GM10248 (cell line): ENCODE results near the gene FAM47E.

Experiments
- CTCF ChIA-PET: fragments of 300-600 bp; sonication (Branson Sonifier 250); formaldehyde crosslinking; extraction: SDS; loops from one replicate; lab custom pipeline; 2021; ENCODE audit warnings: antibody characterized with exemption; lab: Yijun Ruan, JAX
- POLR2A ChIA-PET: fragments of 350-650 bp; sonication (Branson Sonifier 250); formaldehyde crosslinking; extraction: SDS; loops from one replicate; lab custom pipeline; 2020; ENCODE audit warnings: antibody characterized with exemption; lab: Yijun Ruan, JAX
- DNase-seq: peaks from one replicate; pipeline ENCODE4 v3.0.0; 2012; ENCODE audit errors: extremely low spot score
- TF ChIP-seq, protein P1 (sequence below): IDR thresholded peaks from 2 replicates; pipeline ENCODE4 v1.5.1; 2012; ENCODE audit warnings: mild to moderate bottlenecking, low read depth; ENCODE audit errors: extremely low read depth, missing control alignments, control extremely low read depth

The FAM47E gene

DNA sequence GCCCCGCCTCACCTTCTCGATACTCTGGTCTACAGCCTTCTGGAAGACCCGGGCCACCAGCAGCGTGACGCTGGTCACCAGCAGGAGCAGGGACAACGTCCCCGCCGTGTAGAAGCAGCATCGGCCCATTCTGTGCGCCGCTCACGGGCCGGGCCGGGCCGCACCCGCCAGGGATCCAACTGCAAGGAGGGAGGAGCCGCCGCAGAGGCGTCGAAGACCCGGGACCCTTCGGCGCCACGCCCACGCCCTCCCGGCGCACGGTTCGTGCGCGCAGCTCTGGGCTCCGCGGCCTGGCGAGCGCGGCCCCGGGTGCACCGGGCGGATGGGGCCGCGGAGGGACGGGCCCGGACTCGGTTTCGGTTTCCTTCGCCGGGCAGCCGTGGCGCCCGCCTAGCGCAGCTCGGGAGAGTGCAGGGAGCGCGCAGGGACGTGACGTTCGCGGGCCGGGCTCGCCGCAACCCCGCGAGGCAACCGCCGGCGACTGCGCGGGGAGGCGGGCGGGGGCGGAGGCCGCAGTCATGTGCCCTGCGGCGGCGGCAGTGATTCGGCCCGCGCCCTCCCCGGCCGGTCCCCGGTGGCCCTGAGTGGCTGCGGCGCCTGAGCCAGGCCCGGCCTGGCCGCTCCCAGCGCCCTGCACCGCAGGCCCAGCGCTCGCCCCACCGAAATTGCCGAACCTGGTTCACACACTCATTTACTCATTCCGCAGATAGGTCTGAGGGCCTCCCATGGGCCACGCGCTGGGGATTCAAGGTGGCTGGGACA lies 37.9 kb upstream of the FAM47E start, which contains the start of gene SCARB2:
Gene SCARB2 (minus strand): TSS at position 410 of the 762 bp plus-strand sequence. CDS start 281 bp downstream, at position 129.
- peak; percentile 81 for DNase-seq
- ChIA-PET POLR2A (no interaction called here), CTCF (interaction anchor here (1.0 to 5.3 kb wide), 6 partner anchors 9 to 33 kb away, joined by 3 to 32 read pairs (median 5); no protein-coding TSS in a partner anchor)
- TF ChIP-seq, protein P1, sequence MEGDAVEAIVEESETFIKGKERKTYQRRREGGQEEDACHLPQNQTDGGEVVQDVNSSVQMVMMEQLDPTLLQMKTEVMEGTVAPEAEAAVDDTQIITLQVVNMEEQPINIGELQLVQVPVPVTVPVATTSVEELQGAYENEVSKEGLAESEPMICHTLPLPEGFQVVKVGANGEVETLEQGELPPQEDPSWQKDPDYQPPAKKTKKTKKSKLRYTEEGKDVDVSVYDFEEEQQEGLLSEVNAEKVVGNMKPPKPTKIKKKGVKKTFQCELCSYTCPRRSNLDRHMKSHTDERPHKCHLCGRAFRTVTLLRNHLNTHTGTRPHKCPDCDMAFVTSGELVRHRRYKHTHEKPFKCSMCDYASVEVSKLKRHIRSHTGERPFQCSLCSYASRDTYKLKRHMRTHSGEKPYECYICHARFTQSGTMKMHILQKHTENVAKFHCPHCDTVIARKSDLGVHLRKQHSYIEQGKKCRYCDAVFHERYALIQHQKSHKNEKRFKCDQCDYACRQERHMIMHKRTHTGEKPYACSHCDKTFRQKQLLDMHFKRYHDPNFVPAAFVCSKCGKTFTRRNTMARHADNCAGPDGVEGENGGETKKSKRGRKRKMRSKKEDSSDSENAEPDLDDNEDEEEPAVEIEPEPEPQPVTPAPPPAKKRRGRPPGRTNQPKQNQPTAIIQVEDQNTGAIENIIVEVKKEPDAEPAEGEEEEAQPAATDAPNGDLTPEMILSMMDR, result no peak

DNA sequence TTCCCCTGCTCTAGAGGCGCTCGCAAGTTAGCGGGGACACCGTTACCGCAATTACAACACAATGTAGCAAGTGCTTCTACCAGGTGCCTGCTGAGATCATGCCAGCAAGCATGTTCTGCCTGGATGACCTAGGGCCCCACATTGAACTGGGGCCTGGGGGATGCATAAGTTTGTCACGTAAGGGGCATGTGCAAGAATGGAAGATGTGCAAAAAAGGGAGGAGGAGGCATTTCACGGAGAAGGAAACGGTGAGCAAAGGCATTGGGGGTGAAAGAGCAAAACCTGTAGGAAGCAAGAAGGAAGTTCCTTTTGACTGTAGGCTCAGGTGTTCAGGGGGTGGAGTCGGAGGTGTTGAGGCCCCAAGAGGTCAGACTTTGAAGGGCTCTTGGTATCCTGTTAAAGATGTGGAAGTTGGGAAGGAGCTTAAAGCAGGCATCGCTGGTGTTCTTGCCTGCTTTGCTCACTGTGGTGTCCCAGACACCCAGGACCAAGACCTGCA lies 37.3 kb upstream of the FAM47E start:
- ChIA-PET CTCF (interaction anchor here (1.5 to 5.3 kb wide), 4 partner anchors 10 to 164 kb away, joined by 5 to 32 read pairs (median 10); no protein-coding TSS in a partner anchor), POLR2A (no interaction called here)
- TF ChIP-seq, protein P1, result no peak
- DNase-seq, result no peak

DNA sequence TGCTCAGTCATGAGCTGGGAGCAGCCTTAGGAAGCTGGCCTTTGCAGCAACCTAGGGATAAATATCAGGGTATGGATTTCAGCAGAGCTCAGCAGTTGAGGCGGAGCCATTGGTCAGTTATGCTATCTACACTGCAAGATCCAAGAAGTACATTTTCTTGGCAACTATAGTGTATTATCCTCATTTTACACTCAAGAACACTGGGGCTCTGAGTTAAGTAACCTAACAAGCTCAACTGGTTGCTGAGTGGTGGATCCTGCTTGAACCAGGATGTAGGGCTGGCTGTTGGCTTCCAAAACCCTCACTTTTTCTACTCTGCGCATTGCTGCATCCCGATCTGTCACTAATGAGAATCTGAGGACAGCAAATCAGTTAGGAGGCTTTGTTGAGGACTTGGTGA lies 36.4 kb upstream of the FAM47E start:
- no peak for DNase-seq
- CTCF ChIA-PET, result interaction anchor here (1.5 to 4.1 kb wide), 4 partner anchors 11 to 163 kb away, joined by 5 to 14 read pairs (median 10); no protein-coding TSS in a partner anchor
- POLR2A ChIA-PET, result no interaction called here
- TF ChIP-seq, protein P1, result no peak

DNA sequence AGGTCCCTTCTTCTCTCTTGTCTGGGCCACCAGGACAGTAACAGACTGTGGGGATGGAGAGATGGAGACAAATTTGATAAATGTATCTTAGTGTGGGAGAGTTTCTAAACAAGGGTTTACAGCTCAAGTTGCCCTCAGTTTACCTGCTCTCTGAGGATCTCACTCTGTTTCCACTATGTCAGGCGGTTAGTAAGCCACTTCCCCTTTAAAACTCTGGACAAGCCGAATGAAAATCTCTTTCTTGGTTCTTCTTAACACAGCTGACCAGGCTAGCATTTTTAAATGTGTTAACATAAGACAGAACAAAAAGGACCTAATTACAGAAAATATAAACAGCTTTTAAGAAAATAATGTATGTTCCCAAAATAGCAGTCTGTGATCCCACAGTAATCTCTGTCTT lies 35.0 kb upstream of the FAM47E start:
- ChIA-PET POLR2A (interaction anchor here (0.6 kb wide), 1 partner anchor 18 kb away, joined by 4 read pairs; no protein-coding TSS in a partner anchor), CTCF (interaction anchor here (0.9 to 4.1 kb wide), 4 partner anchors 9 to 161 kb away, joined by 3 to 14 read pairs (median 4); no protein-coding TSS in a partner anchor)
- DNase-seq, result no peak
- TF ChIP-seq, protein P1, result no peak

DNA sequence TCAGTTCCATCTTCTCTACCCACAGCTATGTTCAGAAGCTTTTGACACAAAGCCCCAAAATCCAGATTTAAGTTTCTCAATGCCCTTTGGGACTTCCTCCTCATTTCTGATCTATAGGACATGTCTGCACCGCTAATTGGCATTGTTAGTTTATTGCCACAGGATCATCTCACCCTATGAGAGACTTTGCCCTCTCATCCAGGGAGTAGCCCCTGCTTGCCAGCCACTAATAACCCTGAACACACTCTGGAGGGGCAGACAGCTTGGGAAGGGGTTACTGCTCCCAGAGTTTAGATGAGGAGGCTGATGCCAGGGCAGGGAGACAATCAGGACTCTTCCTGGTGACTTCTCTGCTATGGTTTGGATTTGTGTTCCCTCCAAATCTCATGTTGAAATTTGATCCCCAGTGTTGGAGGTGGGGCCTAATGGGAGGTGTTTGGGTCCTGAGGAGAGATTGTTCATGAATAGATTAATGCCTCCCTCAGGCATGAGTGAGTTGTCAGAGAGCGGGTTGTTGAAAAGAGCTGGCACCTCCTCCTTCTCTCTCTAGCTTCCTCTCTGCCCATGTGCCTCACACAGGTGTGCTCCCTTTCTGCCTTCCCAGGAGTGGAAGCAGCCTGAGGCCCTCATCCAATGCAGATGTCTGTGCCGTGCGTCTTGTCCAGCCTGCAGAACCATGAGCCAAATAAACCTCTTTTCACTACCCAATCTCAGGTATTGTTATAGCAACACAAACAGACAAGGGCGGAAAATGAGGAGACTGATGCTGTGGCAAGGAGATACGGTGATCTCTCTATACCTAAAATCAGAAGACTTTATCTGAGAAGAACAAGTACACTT lies 34.3 kb upstream of the FAM47E start:
- CTCF ChIA-PET, result interaction anchor here (0.9 to 4.1 kb wide), 3 partner anchors 10 to 161 kb away, joined by 3 to 14 read pairs (median 4); no protein-coding TSS in a partner anchor
- TF ChIP-seq, protein P1, result no peak
- POLR2A ChIA-PET, result interaction anchor here (0.6 kb wide), 1 partner anchor 18 kb away, joined by 4 read pairs; no protein-coding TSS in a partner anchor
- DNase-seq, result no peak
